HepG2 (cell line): ENCODE results near the gene OSBPL5. TPM values are rescaled to one million over a fixed set of nuclear protein-coding genes. Genes with fewer than 3 reads are reported as not detected.

Source experiments
- STAT6 ChIP-seq: sonication (generic); formaldehyde crosslinking; IDR thresholded peaks from 2 replicates; pipeline ENCODE4 v1.4.0; 2020; ENCODE audit warnings: missing genetic modification reagents, mild to moderate bottlenecking, borderline replicate concordance
- TP53 ChIP-seq: sonication (generic); formaldehyde crosslinking; conservative IDR thresholded peaks from 2 replicates; pipeline ENCODE4 v1.4.0; 2020; ENCODE audit warnings: missing genetic modification reagents
- ZFP36 ChIP-seq: fragments of 150-350 bp; IDR thresholded peaks from 2 replicates; pipeline ENCODE4 v1.6.1; 2018; ENCODE audit warnings: borderline replicate concordance, low read length, low read depth; ENCODE audit not compliant: partially characterized antibody
- ZNF235 ChIP-seq: sonication (generic); formaldehyde crosslinking; IDR thresholded peaks from 2 replicates; pipeline ENCODE4 v1.8.1; 2023; ENCODE audit warnings: mild to moderate bottlenecking, missing genetic modification reagents, borderline replicate concordance
- ZNF382 ChIP-seq: sonication (generic); formaldehyde crosslinking; IDR thresholded peaks from 2 replicates; pipeline ENCODE4 v1.5.0; 2020; ENCODE audit warnings: missing genetic modification reagents, mild to moderate bottlenecking, borderline replicate concordance
- ZNF605 ChIP-seq: sonication (generic); formaldehyde crosslinking; IDR thresholded peaks from 2 replicates; pipeline ENCODE4 v1.8.0; 2022; ENCODE audit warnings: mild to moderate bottlenecking, missing genetic modification reagents
- ZNF784 ChIP-seq: sonication (generic); formaldehyde crosslinking; IDR thresholded peaks from 2 replicates; pipeline ENCODE4 v1.5.1; 2020; ENCODE audit warnings: missing genetic modification reagents, mild to moderate bottlenecking, borderline replicate concordance
- polyA plus RNA-seq, 8 experiments: library from polyadenylated mRNA; depleted of rRNA in 3 of 8; stranded (reverse) in 7 of 8; unstranded in 1 of 8; fragments of >200 nt; fragmentation: Illumina TruSeq in 4 of 8; extraction: Trizol in 4 of 8; gene quantifications; 2 replicates each; pipeline versions ENCODE4 v1.2.1 to v1.2.3, GENCODE V29; 2011 to 2016; ENCODE audit warnings: low read depth in 4 of 8, missing spikeins in 1 of 8, mixed read lengths in 1 of 8; ENCODE audit not compliant: insufficient read depth in 1 of 8
- total RNA-seq, 5 experiments: library from RNA; depleted of rRNA; stranded (reverse); fragments of >200 nt; fragmentation: Illumina TruSeq; extraction: Trizol; gene quantifications; 2 replicates each; pipeline ENCODE4 v1.2.3, GENCODE V29; 2016; ENCODE audit warnings: low read depth in 1 of 5
- TF ChIP-seq, protein P1 (sequence below): sonication (generic); formaldehyde crosslinking; conservative IDR thresholded peaks from 2 replicates; pipeline ENCODE4 v1.8.1; 2023; ENCODE audit warnings: missing genetic modification reagents
- TF ChIP-seq, protein P2 (sequence below): sonication (generic); formaldehyde crosslinking; IDR thresholded peaks from 2 replicates; pipeline ENCODE4 v1.4.0; 2020; ENCODE audit warnings: mild to moderate bottlenecking, missing genetic modification reagents

Gene OSBPL5
- total and polyA plus RNA-seq, 2 of the 13 experiments (the other 11 are each of a cell fraction or from before 2014, with no cell fraction given) = not detected

GRCh38 chr11:3127706-3128355 lies 37.3 kb downstream of the OSBPL5 start (continued):
- TF ChIP-seq, protein P1, sequence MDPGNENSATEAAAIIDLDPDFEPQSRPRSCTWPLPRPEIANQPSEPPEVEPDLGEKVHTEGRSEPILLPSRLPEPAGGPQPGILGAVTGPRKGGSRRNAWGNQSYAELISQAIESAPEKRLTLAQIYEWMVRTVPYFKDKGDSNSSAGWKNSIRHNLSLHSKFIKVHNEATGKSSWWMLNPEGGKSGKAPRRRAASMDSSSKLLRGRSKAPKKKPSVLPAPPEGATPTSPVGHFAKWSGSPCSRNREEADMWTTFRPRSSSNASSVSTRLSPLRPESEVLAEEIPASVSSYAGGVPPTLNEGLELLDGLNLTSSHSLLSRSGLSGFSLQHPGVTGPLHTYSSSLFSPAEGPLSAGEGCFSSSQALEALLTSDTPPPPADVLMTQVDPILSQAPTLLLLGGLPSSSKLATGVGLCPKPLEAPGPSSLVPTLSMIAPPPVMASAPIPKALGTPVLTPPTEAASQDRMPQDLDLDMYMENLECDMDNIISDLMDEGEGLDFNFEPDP (CRISPR knock-in tag) = no peak
- no peak for TF ChIP-seq TP53 (CRISPR knock-in tag)
- TF ChIP-seq ZFP36 = no peak
- TF ChIP-seq ZNF784 = no peak
- TF ChIP-seq STAT6 (CRISPR knock-in tag) = no peak
- TF ChIP-seq, protein P2, sequence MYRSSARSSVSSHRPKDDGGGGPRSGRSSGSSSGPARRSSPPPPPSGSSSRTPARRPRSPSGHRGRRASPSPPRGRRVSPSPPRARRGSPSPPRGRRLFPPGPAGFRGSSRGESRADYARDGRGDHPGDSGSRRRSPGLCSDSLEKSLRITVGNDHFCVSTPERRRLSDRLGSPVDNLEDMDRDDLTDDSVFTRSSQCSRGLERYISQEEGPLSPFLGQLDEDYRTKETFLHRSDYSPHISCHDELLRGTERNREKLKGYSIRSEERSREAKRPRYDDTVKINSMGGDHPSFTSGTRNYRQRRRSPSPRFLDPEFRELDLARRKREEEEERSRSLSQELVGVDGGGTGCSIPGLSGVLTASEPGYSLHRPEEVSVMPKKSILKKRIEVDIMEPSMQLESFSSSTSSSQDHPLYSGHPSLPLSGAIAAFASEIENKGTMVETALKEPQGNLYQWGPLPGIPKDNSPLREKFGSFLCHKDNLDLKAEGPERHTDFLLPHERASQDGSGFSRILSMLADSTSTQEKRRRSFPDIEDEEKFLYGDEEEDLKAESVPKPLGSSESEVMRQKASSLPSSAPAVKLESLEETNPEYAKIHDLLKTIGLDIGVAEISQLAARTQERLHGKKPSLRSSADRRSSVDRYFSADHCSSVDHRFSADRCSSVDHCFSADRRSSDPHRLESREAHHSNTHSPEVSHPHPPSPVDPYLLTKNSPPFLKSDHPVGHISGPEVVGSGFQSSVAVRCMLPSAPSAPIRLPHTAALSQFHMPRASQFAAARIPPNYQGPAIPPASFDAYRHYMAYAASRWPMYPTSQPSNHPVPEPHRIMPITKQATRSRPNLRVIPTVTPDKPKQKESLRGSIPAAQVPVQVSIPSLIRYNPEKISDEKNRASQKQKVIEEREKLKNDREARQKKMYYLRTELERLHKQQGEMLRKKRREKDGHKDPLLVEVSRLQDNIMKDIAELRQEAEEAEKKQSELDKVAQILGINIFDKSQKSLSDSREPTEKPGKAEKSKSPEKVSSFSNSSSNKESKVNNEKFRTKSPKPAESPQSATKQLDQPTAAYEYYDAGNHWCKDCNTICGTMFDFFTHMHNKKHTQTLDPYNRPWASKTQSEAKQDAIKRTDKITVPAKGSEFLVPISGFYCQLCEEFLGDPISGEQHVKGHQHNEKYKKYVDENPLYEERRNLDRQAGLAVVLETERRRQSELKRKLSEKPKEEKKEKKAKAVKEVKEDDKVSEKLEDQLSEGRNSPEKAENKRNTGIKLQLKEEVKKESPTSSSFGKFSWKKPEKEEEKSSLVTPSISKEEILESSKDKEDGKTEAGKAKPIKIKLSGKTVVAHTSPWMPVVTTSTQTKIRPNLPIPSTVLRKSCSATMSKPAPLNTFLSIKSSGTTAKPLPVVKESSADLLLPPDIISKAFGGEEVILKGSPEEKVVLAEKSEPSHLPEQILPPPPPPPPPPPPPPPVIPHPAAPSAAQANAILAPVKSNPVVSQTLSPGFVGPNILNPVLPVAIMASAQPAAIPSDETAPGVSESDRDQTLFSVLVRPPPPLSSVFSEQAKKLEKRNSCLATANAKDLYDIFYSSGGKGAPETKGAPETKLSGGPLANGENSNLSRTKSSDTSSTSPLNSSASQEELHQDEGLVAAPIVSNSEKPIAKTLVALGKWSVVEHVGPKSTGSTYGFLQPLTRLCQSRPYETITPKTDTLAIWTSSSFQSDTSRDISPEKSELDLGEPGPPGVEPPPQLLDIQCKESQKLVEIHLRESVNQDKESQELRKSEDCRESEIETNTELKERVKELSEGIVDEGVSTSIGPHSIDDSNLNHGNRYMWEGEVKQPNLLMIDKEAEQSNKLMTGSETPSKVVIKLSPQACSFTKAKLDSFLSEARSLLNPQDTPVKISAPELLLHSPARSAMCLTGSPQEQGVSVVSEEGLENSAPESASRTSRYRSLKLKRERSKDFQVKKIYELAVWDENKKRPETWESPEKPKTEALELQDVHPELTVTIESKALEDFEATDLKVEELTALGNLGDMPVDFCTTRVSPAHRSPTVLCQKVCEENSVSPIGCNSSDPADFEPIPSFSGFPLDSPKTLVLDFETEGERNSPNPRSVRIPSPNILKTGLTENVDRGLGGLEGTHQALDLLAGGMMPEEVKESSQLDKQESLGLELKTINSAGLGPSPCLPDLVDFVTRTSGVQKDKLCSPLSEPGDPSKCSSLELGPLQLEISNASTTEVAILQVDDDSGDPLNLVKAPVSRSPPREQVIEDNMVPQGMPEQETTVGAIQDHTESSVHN (CRISPR knock-in tag) = no peak
- TF ChIP-seq ZNF235 (CRISPR knock-in tag) = no peak
- no peak for TF ChIP-seq ZNF382 (CRISPR knock-in tag)
- TF ChIP-seq ZNF605 (CRISPR knock-in tag) = no peak
